Measurements from ENCODE around the gene ZNF710.

- TF ChIP-seq POLR2A (IDR thresholded peaks at IDR 0.05; ENCODE audit: low read length) (no peak), GATA1 (IDR thresholded peaks at IDR 0.05; ENCODE audit: low read depth, low read length) (no peak)
These were observed 36.4 kb downstream of the ZNF710 start for GRCh38 chr15:90037511-90037860.

Data from erythroblast (primary cell).